ENCODE measurements around the gene AUTS2.

Gene AUTS2

GRCh38 chr7:70098133-70098561, 499.9 kb downstream of the AUTS2 start:
- TF ChIP-seq CTCF (IDR thresholded peaks at IDR 0.05; ENCODE audit: poor library complexity, severe bottlenecking), result no peak
- ATAC-seq (ENCODE audit: low read depth), result no peak
- no peaks in the 10 kb centered on the region for H3K9me3 ChIP-seq (ENCODE audit: severe bottlenecking)
- no peak overlapping the region for H3K4me3 ChIP-seq (ENCODE audit: severe bottlenecking)
- H3K27ac ChIP-seq (ENCODE audit: poor library complexity, severe bottlenecking), result no peak overlapping the region
- H3K36me3 ChIP-seq (ENCODE audit: low read depth), result no peaks in the 10 kb centered on the region
- no peaks in the 10 kb centered on the region for H3K27me3 ChIP-seq (ENCODE audit: insufficient read depth, poor library complexity, severe bottlenecking)
- no peaks in the 10 kb centered on the region for H3K4me1 ChIP-seq (ENCODE audit: insufficient read depth, poor library complexity, severe bottlenecking)
- no peak for DNase-seq (ENCODE audit: low spot score)

GRCh38 chr7:70098905-70099672, 500.8 kb downstream of the AUTS2 start:
- Histone ChIP-seq H3K9me3 (ENCODE audit: severe bottlenecking) (no peaks in the 10 kb centered on the region), H3K4me3 (ENCODE audit: severe bottlenecking) (no peak overlapping the region), H3K4me1 (ENCODE audit: insufficient read depth, poor library complexity, severe bottlenecking) (no peaks in the 10 kb centered on the region), H3K27me3 (ENCODE audit: insufficient read depth, poor library complexity, severe bottlenecking) (no peaks in the 10 kb centered on the region), H3K36me3 (ENCODE audit: low read depth) (no peaks in the 10 kb centered on the region), H3K27ac (ENCODE audit: poor library complexity, severe bottlenecking) (no peak overlapping the region)
- ATAC-seq (ENCODE audit: low read depth), result no peak
- DNase-seq (ENCODE audit: low spot score), result no peak
- TF ChIP-seq CTCF (IDR thresholded peaks at IDR 0.05; ENCODE audit: poor library complexity, severe bottlenecking), result no peak

- H3K36me3 ChIP-seq (ENCODE audit: low read depth), result no peaks in the 10 kb centered on the region
- DNase-seq (ENCODE audit: low spot score) (no peak), ATAC-seq (ENCODE audit: low read depth) (no peak)
- H3K9me3 ChIP-seq (ENCODE audit: severe bottlenecking), result peaks cover 3% of the 10 kb centered on the region
- H3K4me1 ChIP-seq (ENCODE audit: insufficient read depth, poor library complexity, severe bottlenecking), result no peaks in the 10 kb centered on the region
- TF ChIP-seq CTCF (IDR thresholded peaks at IDR 0.05; ENCODE audit: poor library complexity, severe bottlenecking), result no peak
- no peaks in the 10 kb centered on the region for H3K27me3 ChIP-seq (ENCODE audit: insufficient read depth, poor library complexity, severe bottlenecking)
- H3K27ac ChIP-seq (ENCODE audit: poor library complexity, severe bottlenecking), result no peak overlapping the region
- H3K4me3 ChIP-seq (ENCODE audit: severe bottlenecking), result no peak overlapping the region
Observed at GRCh38 chr7:70104243-70104642, 506.0 kb downstream of the AUTS2 start.

GRCh38 chr7:70113078-70113477, 514.8 kb downstream of the AUTS2 start:
- H3K4me1 ChIP-seq (ENCODE audit: insufficient read depth, poor library complexity, severe bottlenecking), result no peaks in the 10 kb centered on the region
- H3K4me3 ChIP-seq (ENCODE audit: severe bottlenecking), result no peak overlapping the region
- H3K36me3 ChIP-seq (ENCODE audit: low read depth), result no peaks in the 10 kb centered on the region
- no peak overlapping the region for H3K27ac ChIP-seq (ENCODE audit: poor library complexity, severe bottlenecking)
- ATAC-seq (ENCODE audit: low read depth) (no peak), DNase-seq (ENCODE audit: low spot score) (no peak)
- no peaks in the 10 kb centered on the region for H3K27me3 ChIP-seq (ENCODE audit: insufficient read depth, poor library complexity, severe bottlenecking)
- no peaks in the 10 kb centered on the region for H3K9me3 ChIP-seq (ENCODE audit: severe bottlenecking)
- no peak for TF ChIP-seq CTCF (IDR thresholded peaks at IDR 0.05; ENCODE audit: poor library complexity, severe bottlenecking)

GRCh38 chr7:70113536-70113935, 515.3 kb downstream of the AUTS2 start:
- Histone ChIP-seq H3K9me3 (ENCODE audit: severe bottlenecking) (no peaks in the 10 kb centered on the region), H3K4me3 (ENCODE audit: severe bottlenecking) (no peak overlapping the region), H3K36me3 (ENCODE audit: low read depth) (no peaks in the 10 kb centered on the region), H3K27ac (ENCODE audit: poor library complexity, severe bottlenecking) (no peak overlapping the region), H3K4me1 (ENCODE audit: insufficient read depth, poor library complexity, severe bottlenecking) (no peaks in the 10 kb centered on the region), H3K27me3 (ENCODE audit: insufficient read depth, poor library complexity, severe bottlenecking) (no peaks in the 10 kb centered on the region)
- ATAC-seq (ENCODE audit: low read depth) (no peak), DNase-seq (ENCODE audit: low spot score) (no peak)
- no peak for TF ChIP-seq CTCF (IDR thresholded peaks at IDR 0.05; ENCODE audit: poor library complexity, severe bottlenecking)
